Body of pancreas (tissue), 4 donors: Measurements from ENCODE around the gene TMEM218.

Experiments
- CTCF ChIP-seq, 7 experiments: fragments of 450-650 bp in 4 of 7; fragments of 200-600 bp in 3 of 7; sonication (generic) in 3 of 7; IDR thresholded peaks; one replicate each; pipeline ENCODE4 v1.5.1; 2016 to 2019; ENCODE audit warnings: antibody characterized with exemption in 7 of 7
- POLR2A ChIP-seq, 3 donors: fragments of 450-650 bp; IDR thresholded peaks; one replicate each; pipeline ENCODE4 v1.6.1; 2016; ENCODE audit warnings: antibody characterized with exemption in 3 of 3, mild to moderate bottlenecking in 2 of 3

- TF ChIP-seq CTCF (IDR thresholded peaks at IDR 0.05) (no peak), POLR2A (IDR thresholded peaks at IDR 0.05) (no peak)
Measured at GRCh38 chr11:125061281-125061680, 50.1 kb downstream of the TMEM218 start.
